A549 (cell line): ENCODE data around the gene MRPL51. TPM values are rescaled to one million over a fixed set of nuclear protein-coding genes. Genes with fewer than 3 reads are reported as not detected.

Experiments
- ATAC-seq, 2 experiments: fragments of 200-7000 bp in 1 of 2; fragments of >200 bp in 1 of 2; cut with Nextera tagmentation in 1 of 2; cut with Tn5 transposase in 1 of 2; 3 replicates each; pipeline versions ENCODE4 v1.8.0 to v1.9.1; 2018 to 2020; ENCODE audit warnings: mild to moderate bottlenecking in 1 of 2, moderate library complexity in 1 of 2
- CTCF ChIA-PET: fragments of 300-600 bp; sonication (Branson Sonifier 250); formaldehyde crosslinking; extraction: SDS; loops from one replicate; lab custom pipeline; 2021; ENCODE audit warnings: antibody characterized with exemption, inconsistent platforms; lab: Yijun Ruan, JAX
- POLR2A ChIA-PET: fragments of 350-600 bp; formaldehyde crosslinking; extraction: SDS; loops from one replicate; lab custom pipeline; 2021; ENCODE audit warnings: antibody characterized with exemption, inconsistent platforms; lab: Yijun Ruan, JAX
- DNase-seq, 2 experiments: peaks; one replicate each; pipeline versions ENCODE4 v3.0.0 to v3.0.0-alpha.2; 2011 to 2016; ENCODE audit warnings: low read depth in 1 of 2, low spot score in 1 of 2
- FAIRE-seq: peaks from 2 replicates; lab custom pipeline; 2011; peaks lifted over from hg19 to GRCh38; lab: Jason Lieb, UNC
- H3K27ac ChIP-seq, 2 experiments: fragments of >200 bp; sonication (Bioruptor Twin); formaldehyde crosslinking; 3 replicates each; pipeline ENCODE4 v1.5.1; 2016 to 2017
- H3K4me1 ChIP-seq: fragments of >200 bp; sonication (Bioruptor Twin); formaldehyde crosslinking; 3 replicates; pipeline ENCODE4 v1.6.1; 2016
- H3K4me2 ChIP-seq: fragments of >200 bp; sonication (Bioruptor Twin); formaldehyde crosslinking; 3 replicates; pipeline ENCODE4 v1.6.1; 2016
- H3K4me3 ChIP-seq: fragments of >200 bp; sonication (Bioruptor Twin); formaldehyde crosslinking; 3 replicates; pipeline ENCODE4 v1.5.1; 2016
- H3K9me3 ChIP-seq: fragments of >200 bp; sonication (Bioruptor Twin); formaldehyde crosslinking; 3 replicates; pipeline ENCODE4 v1.6.1; 2016
- ATOH8 ChIP-seq: fragments of 250-450 bp; sonication (Bioruptor Pico); IDR thresholded peaks from 2 replicates; pipeline ENCODE4 v1.5.0; 2020; ENCODE audit warnings: low read depth, mild to moderate bottlenecking, moderate library complexity
- BHLHE40 ChIP-seq: IDR thresholded peaks from 2 replicates; pipeline ENCODE4 v1.6.1; 2012; ENCODE audit warnings: low read depth, low read length, inconsistent platforms
- CBX2 ChIP-seq: fragments of 200-600 bp; sonication (generic); IDR thresholded peaks from 2 replicates; pipeline ENCODE4 v1.6.1; 2016; ENCODE audit warnings: low read depth, mild to moderate bottlenecking, borderline replicate concordance
- EHMT2 ChIP-seq: fragments of 200-600 bp; sonication (generic); IDR thresholded peaks from 2 replicates; pipeline ENCODE4 v1.6.1; 2016; ENCODE audit warnings: antibody characterized with exemption, low read depth, mild to moderate bottlenecking, moderate library complexity
- ELK1 ChIP-seq: fragments of 150-350 bp; IDR thresholded peaks from 2 replicates; pipeline ENCODE4 v1.6.1; 2014; ENCODE audit warnings: low read depth, mild to moderate bottlenecking, low read length
- EP300 ChIP-seq, 2 experiments: fragments of >200 bp; sonication (Bioruptor Twin); formaldehyde crosslinking; IDR thresholded peaks; 2 replicates in 1 of 2; 3 replicates in 1 of 2; pipeline ENCODE4 v1.6.1; 2016 to 2017
- ESRRA ChIP-seq: fragments of 150-350 bp; IDR thresholded peaks from 2 replicates; pipeline ENCODE4 v1.6.1; 2014; ENCODE audit warnings: mild to moderate bottlenecking, low read length, borderline replicate concordance
- HDAC2 ChIP-seq: fragments of 200-600 bp; sonication (generic); IDR thresholded peaks from 2 replicates; pipeline ENCODE4 v1.6.1; 2016
- HEYL ChIP-seq: fragments of 250-450 bp; sonication (Bioruptor Pico); IDR thresholded peaks from 2 replicates; pipeline ENCODE4 v1.8.0; 2021; ENCODE audit warnings: mild to moderate bottlenecking, moderate library complexity
- HOXA7 ChIP-seq: fragments of 250-450 bp; sonication (Bioruptor Pico); IDR thresholded peaks from 2 replicates; pipeline ENCODE4 v1.5.0; 2020; ENCODE audit warnings: mild to moderate bottlenecking, moderate library complexity
- JUN ChIP-seq, 2 experiments: fragments of >200 bp; sonication (Bioruptor Twin); formaldehyde crosslinking; IDR thresholded peaks; 2 replicates in 1 of 2; 3 replicates in 1 of 2; pipeline ENCODE4 v1.6.1; 2016 to 2017
- KDM5A ChIP-seq: fragments of 200-600 bp; sonication (generic); IDR thresholded peaks from 2 replicates; pipeline ENCODE4 v1.6.1; 2016; ENCODE audit warnings: antibody characterized with exemption, mild to moderate bottlenecking
- MAFK ChIP-seq: fragments of 450-650 bp; IDR thresholded peaks from 2 replicates; pipeline ENCODE4 v1.6.1; 2014; ENCODE audit not compliant: partially characterized antibody
- MAX ChIP-seq: IDR thresholded peaks from 2 replicates; pipeline ENCODE4 v1.6.1; 2012
- PBX3 ChIP-seq: IDR thresholded peaks from 2 replicates; pipeline ENCODE4 v1.6.1; 2012
- PHF8 ChIP-seq: fragments of 200-600 bp; sonication (generic); IDR thresholded peaks from 2 replicates; pipeline ENCODE4 v1.6.1; 2016; ENCODE audit warnings: low read depth, mild to moderate bottlenecking, antibody characterized with exemption, moderate library complexity, borderline replicate concordance
- POLR2AphosphoS2 ChIP-seq: conservative IDR thresholded peaks from 2 replicates; pipeline ENCODE4 v1.6.1; 2012; ENCODE audit warnings: low read length, improper control_type of control experiment, inconsistent platforms
- RAD21 ChIP-seq, 2 experiments: fragments of >200 bp in 1 of 2; sonication (Bioruptor Twin) in 1 of 2; formaldehyde crosslinking in 1 of 2; IDR thresholded peaks in 1 of 2; conservative IDR thresholded peaks in 1 of 2; 2 replicates in 1 of 2; 3 replicates in 1 of 2; pipeline ENCODE4 v1.6.1; 2012 to 2018; ENCODE audit warnings: inconsistent platforms in 1 of 2
- REST ChIP-seq: fragments of 200-600 bp; sonication (generic); IDR thresholded peaks from 2 replicates; pipeline ENCODE4 v1.6.1; 2016; ENCODE audit warnings: antibody characterized with exemption, mild to moderate bottlenecking, moderate library complexity
- RNF2 ChIP-seq: fragments of 200-600 bp; sonication (generic); IDR thresholded peaks from 2 replicates; pipeline ENCODE4 v1.6.1; 2016; ENCODE audit warnings: low read depth, mild to moderate bottlenecking, antibody characterized with exemption, moderate library complexity, borderline replicate concordance
- TFCP2L1 ChIP-seq: fragments of 250-450 bp; sonication (Bioruptor Pico); IDR thresholded peaks from 2 replicates; pipeline ENCODE4 v1.5.0; 2021; ENCODE audit warnings: mild to moderate bottlenecking
- ZFP36 ChIP-seq: fragments of 450-650 bp; IDR thresholded peaks from 2 replicates; pipeline ENCODE4 v1.6.1; 2014; ENCODE audit warnings: borderline replicate concordance; ENCODE audit not compliant: partially characterized antibody
- WGBS: methylation state at CpG from one replicate; pipeline ENCODE4 v1.1.6; 2017; ENCODE audit errors: missing lambda C conversion rate; 5-methylcytosine and 5-hydroxymethylcytosine counted together
- polyA plus RNA-seq, 4 experiments: library from polyadenylated mRNA; depleted of rRNA in 3 of 4; stranded (reverse); fragments of >200 nt; fragmentation: RNase III in 1 of 4; extraction: RNeasy Plus Mini Kit Qiagen cat#74134 plus additional on column Dnase treatment in 1 of 4; gene quantifications; 2 replicates in 3 of 4; 3 replicates in 1 of 4; pipeline ENCODE4 v1.2.3, GENCODE V29; 2011 to 2017

Gene MRPL51
- polyA plus RNA-seq, 2 of the 4 experiments (the other 2 are of a cell fraction): 272 to 337 TPM

GRCh38 chr12:6528539-6529235 lies 35.6 kb upstream of the MRPL51 start:
- H3K9me3 ChIP-seq: no peaks in the 10 kb centered on the region
- no peak overlapping the region for H3K4me2 ChIP-seq
- peaks cover 20% of the 10 kb centered on the region for H3K4me1 ChIP-seq
- TF ChIP-seq EHMT2 (no peak), ATOH8 (CRISPR knock-in tag) (no peak), EP300 (IDR thresholded peaks at IDR 0.05) (no peak), KDM5A (no peak), HDAC2 (no peak), ELK1 (no peak), RNF2 (no peak), PHF8 (no peak), MAX (no peak), JUN (IDR thresholded peaks at IDR 0.05) (no peak), ZFP36 (no peak), PBX3 (no peak), CBX2 (no peak), HOXA7 (no peak), BHLHE40 (no peak), HEYL (no peak), ESRRA (no peak), POLR2AphosphoS2 (no peak), REST (no peak)
- H3K4me3 ChIP-seq: no peak overlapping the region
- ATAC-seq (no peak), DNase-seq (no peak), FAIRE-seq (no peak)
- ChIA-PET POLR2A (no interaction called here), CTCF (interaction anchor here (0.5 to 3.1 kb wide), 10 partner anchors 10 to 105 kb away, joined by 3 to 27 read pairs (median 4); no protein-coding TSS in a partner anchor)
- WGBS: 85% methylated on average over 17 of the region's 17 CpGs
- no peak overlapping the region for H3K27ac ChIP-seq

- CTCF ChIA-PET: interaction anchor here (0.6 to 3.1 kb wide), 7 partner anchors 11 to 419 kb away, joined by 3 to 27 read pairs (median 5); no protein-coding TSS in a partner anchor
- Histone ChIP-seq H3K4me1 (peaks cover 17% of the 10 kb centered on the region), H3K27ac (no peak overlapping the region), H3K9me3 (no peaks in the 10 kb centered on the region), H3K4me2 (no peak overlapping the region), H3K4me3 (no peak overlapping the region)
- no peak for ATAC-seq
- FAIRE-seq: no peak
- no peak for DNase-seq
- WGBS: 94% methylated on average over 4 of the region's 4 CpGs
- TF ChIP-seq TFCP2L1 (CRISPR knock-in tag): no peak
- TF ChIP-seq RAD21 (conservative IDR thresholded peaks at IDR 0.05 in 1 of 2, IDR thresholded peaks at IDR 0.05 in 1 of 2): no peak
- TF ChIP-seq MAFK: peak; percentile 86
- TF ChIP-seq, all 56 proteins: peak for 1
- POLR2A ChIA-PET: no interaction called here
These were observed 34.6 kb upstream of the MRPL51 start for GRCh38 chr12:6527711-6528110.
